DOHH2 (cell line): ENCODE results near the gene CDC6.

Experiments used
- CTCF ChIP-seq: fragments of 200-600 bp; sonication (generic); IDR thresholded peaks from one replicate; pipeline ENCODE4 v1.5.1; 2014; ENCODE audit warnings: antibody characterized with exemption, mild to moderate bottlenecking, low read depth, low read length; ENCODE audit not compliant: poor library complexity, severe bottlenecking
- EZH2phosphoT487 ChIP-seq: fragments of 200-600 bp; sonication (generic); IDR thresholded peaks from 2 replicates; pipeline ENCODE4 v1.6.1; 2017; ENCODE audit warnings: borderline replicate concordance, mild to moderate bottlenecking, antibody characterized with exemption, low read length, moderate library complexity, mixed read lengths

GRCh38 chr17:40348562-40349476 lies 61.1 kb downstream of the CDC6 start:
- TF ChIP-seq CTCF: no peak
- TF ChIP-seq EZH2phosphoT487: no peak
